CD4-positive, alpha-beta T cell (primary cell): ENCODE data around the gene ADGRG3. TPM values are rescaled to one million over a fixed set of nuclear protein-coding genes. Genes with fewer than 3 reads are reported as not detected.

Source experiments
- ATAC-seq: fragments of 200-7000 bp; cut with Tn5 transposase; one replicate; pipeline ENCODE4 v1.10.0; 2022; ENCODE audit warnings: mild to moderate bottlenecking; ENCODE audit not compliant: poor library complexity
- CTCF ChIA-PET: fragments of 350-600 bp; sonication (Branson Sonifier 250); formaldehyde crosslinking; loops from one replicate; lab custom pipeline; 2021; ENCODE audit warnings: antibody characterized with exemption, inconsistent platforms; lab: Charles Lee
- POLR2A ChIA-PET: fragments of 350-600 bp; sonication (Branson Sonifier 250); formaldehyde crosslinking; loops from one replicate; lab custom pipeline; 2021; ENCODE audit warnings: antibody characterized with exemption, inconsistent platforms; lab: Charles Lee
- DNase-seq, 14 experiments: peaks; one replicate each; pipeline ENCODE4 v3.0.0-alpha.2; 2013 to 2020; ENCODE audit warnings: mixed read lengths in 2 of 14
- H3K27ac ChIP-seq, 2 donors: one replicate each; pipeline versions ENCODE4 v1.5.1 to v1.7.0; 2013; ENCODE audit warnings: low read length in 2 of 2, low read depth in 1 of 2, mild to moderate bottlenecking in 1 of 2
- H3K27me3 ChIP-seq, 2 experiments: 1 replicate in 1 of 2; 2 replicates in 1 of 2; pipeline versions ENCODE4 v1.6.1 to v1.7.0; 2013; ENCODE audit warnings: low read length in 2 of 2, control low read depth in 1 of 2, mild to moderate bottlenecking in 1 of 2, moderate library complexity in 1 of 2; ENCODE audit not compliant: insufficient read depth in 2 of 2, control insufficient read depth in 1 of 2
- H3K36me3 ChIP-seq: one replicate; pipeline ENCODE4 v1.6.1; 2013; ENCODE audit warnings: low read length, control low read depth; ENCODE audit not compliant: insufficient read depth
- H3K4me1 ChIP-seq: one replicate; pipeline ENCODE4 v1.6.1; 2013; ENCODE audit warnings: low read length, control low read depth; ENCODE audit not compliant: insufficient read depth
- H3K4me3 ChIP-seq: one replicate; pipeline ENCODE4 v1.5.1; 2013; ENCODE audit warnings: mild to moderate bottlenecking, low read length, moderate library complexity
- H3K9me3 ChIP-seq, 2 experiments: 1 replicate in 1 of 2; 2 replicates in 1 of 2; pipeline versions ENCODE4 v1.6.1 to v1.7.0; 2013; ENCODE audit warnings: low read length in 2 of 2, mild to moderate bottlenecking in 2 of 2, control low read depth in 1 of 2, moderate library complexity in 1 of 2; ENCODE audit not compliant: control insufficient read depth in 1 of 2, insufficient read depth in 1 of 2
- H3K27ac Mint-ChIP-seq: one replicate; pipeline ENCODE4 v1.8.0; 2020; ENCODE audit warnings: mixed read lengths
- H3K27me3 Mint-ChIP-seq: one replicate; pipeline ENCODE4 v1.8.0; 2021; ENCODE audit warnings: mixed read lengths
- H3K36me3 Mint-ChIP-seq: one replicate; pipeline ENCODE4 v1.8.0; 2021; ENCODE audit warnings: low read depth, mixed read lengths
- H3K4me1 Mint-ChIP-seq: one replicate; pipeline ENCODE4 v1.8.0; 2021; ENCODE audit warnings: low read depth, mixed read lengths
- H3K4me3 Mint-ChIP-seq: one replicate; pipeline ENCODE4 v1.8.0; 2020; ENCODE audit warnings: mild to moderate bottlenecking, mixed read lengths
- H3K9me3 Mint-ChIP-seq: one replicate; pipeline ENCODE4 v1.8.0; 2020; ENCODE audit warnings: mixed read lengths
- CTCF ChIP-seq: fragments of 200-600 bp; IDR thresholded peaks from one replicate; pipeline ENCODE4 v1.8.0; 2022; ENCODE audit warnings: antibody characterized with exemption, mild to moderate bottlenecking
- intact Hi-C, 2 experiments: fragments of 100-400 bp; cut with DNase I in 1 of 2; cut with micrococcal nuclease in 1 of 2; formaldehyde crosslinking; loops; one replicate each; pipeline versions ENCODE4 v1.15.1 to v1.9.0; 2023 to 2025; cut with DNase I, micrococcal nuclease
- total RNA-seq, 174 experiments: library from RNA in 2 of 174; stranded (reverse) in 2 of 174; gene quantifications; one replicate each; pipeline ENCODE4 v1.2.3 and lab custom pipeline; 2021 to 2026

The ADGRG3 gene
- total RNA-seq, 2 experiments from 2014 or later = 0.28 TPM; not detected in 1

- H3K27ac Mint-ChIP-seq = no peak overlapping the region
- H3K36me3 Mint-ChIP-seq = no peaks in the 10 kb centered on the region
- H3K4me3 ChIP-seq = no peak overlapping the region
- TF ChIP-seq CTCF = no peak
- POLR2A ChIA-PET = no interaction called here
- H3K4me3 Mint-ChIP-seq = no peak overlapping the region
- peaks cover 0 to 6% of the 10 kb centered on the region in 2 experiments for H3K27me3 ChIP-seq
- DNase-seq (no peak), ATAC-seq (no peak)
- intact Hi-C loops = loop anchor here in 1 of 2 experiments (10.0 kb wide), 1 partner anchor 362 kb away; the partner anchor contains the start of genes USB1 and ZNF319
- peaks cover 11% of the 10 kb centered on the region for H3K4me1 ChIP-seq
- no peaks in the 10 kb centered on the region for H3K27me3 Mint-ChIP-seq
- H3K36me3 ChIP-seq = no peaks in the 10 kb centered on the region
- H3K9me3 ChIP-seq = no peaks in the 10 kb centered on the region
- H3K4me1 Mint-ChIP-seq = peaks cover 7% of the 10 kb centered on the region
- H3K9me3 Mint-ChIP-seq = no peaks in the 10 kb centered on the region
- no peak overlapping the region for H3K27ac ChIP-seq
- CTCF ChIA-PET = no interaction called here
Observed at GRCh38 chr16:57642160-57643135, 25.7 kb upstream of the ADGRG3 start.

- Histone ChIP-seq H3K4me3 (no peak overlapping the region), H3K27ac (no peak overlapping the region), H3K27me3 (peaks cover 0 to 3% of the 10 kb centered on the region in 2 experiments), H3K36me3 (no peaks in the 10 kb centered on the region), H3K4me1 (peaks cover 20% of the 10 kb centered on the region), H3K9me3 (no peaks in the 10 kb centered on the region)
- ChIA-PET POLR2A (interaction anchor here (0.9 kb wide), 1 partner anchor 41 kb away, joined by 4 read pairs; no protein-coding TSS in a partner anchor), CTCF (interaction anchor here (0.6 kb wide), 1 partner anchor 57 kb away, joined by 3 read pairs; no protein-coding TSS in a partner anchor)
- no peaks in the 10 kb centered on the region for H3K9me3 Mint-ChIP-seq
- ATAC-seq (no peak), DNase-seq (no peak)
- no peaks in the 10 kb centered on the region for H3K27me3 Mint-ChIP-seq
- H3K27ac Mint-ChIP-seq = no peak overlapping the region
- intact Hi-C loops = loop anchor here in 1 of 2 experiments (10.0 kb wide), 1 partner anchor 361 kb away; the partner anchor contains the start of genes USB1 and ZNF319
- H3K4me3 Mint-ChIP-seq = no peak overlapping the region
- TF ChIP-seq CTCF = no peak
- peaks cover 15% of the 10 kb centered on the region for H3K4me1 Mint-ChIP-seq
- no peaks in the 10 kb centered on the region for H3K36me3 Mint-ChIP-seq
Observed at GRCh38 chr16:57643147-57643874, 24.8 kb upstream of the ADGRG3 start.

- no peak for ATAC-seq
- DNase-seq = no peak
- no peak for TF ChIP-seq CTCF
- no peaks in the 10 kb centered on the region for H3K9me3 Mint-ChIP-seq
- H3K4me3 Mint-ChIP-seq = no peak overlapping the region
- H3K27me3 Mint-ChIP-seq = no peaks in the 10 kb centered on the region
- Histone ChIP-seq H3K9me3 (no peaks in the 10 kb centered on the region), H3K4me3 (no peak overlapping the region), H3K27ac (no peak overlapping the region), H3K36me3 (no peaks in the 10 kb centered on the region), H3K4me1 (peaks cover 26% of the 10 kb centered on the region), H3K27me3 (no peaks in the 10 kb centered on the region)
- POLR2A ChIA-PET = interaction anchor here (0.9 kb wide), 1 partner anchor 42 kb away, joined by 4 read pairs; no protein-coding TSS in a partner anchor
- intact Hi-C loops = loop anchor here in 1 of 2 experiments (10.0 kb wide), 1 partner anchor 361 kb away; the partner anchor contains the start of genes USB1 and ZNF319
- CTCF ChIA-PET = interaction anchor here (0.6 kb wide), 1 partner anchor 58 kb away, joined by 3 read pairs; no protein-coding TSS in a partner anchor
- no peaks in the 10 kb centered on the region for H3K36me3 Mint-ChIP-seq
- peaks cover 20% of the 10 kb centered on the region for H3K4me1 Mint-ChIP-seq
- H3K27ac Mint-ChIP-seq = no peak overlapping the region
Observed at GRCh38 chr16:57643910-57644309, 24.2 kb upstream of the ADGRG3 start.
